ENCODE measurements around the gene CALHM2. TPM values are rescaled to one million over a fixed set of nuclear protein-coding genes. Genes with fewer than 3 reads are reported as not detected.
"Not testable (repeated sequence)": the region's sequence is repeated elsewhere in the genome, so short reads cannot be mapped to it uniquely, and the experiment has no call there.

CALHM2 gene
- total RNA-seq, 1 donor from 2014 or later: 19.1 TPM

DNA sequence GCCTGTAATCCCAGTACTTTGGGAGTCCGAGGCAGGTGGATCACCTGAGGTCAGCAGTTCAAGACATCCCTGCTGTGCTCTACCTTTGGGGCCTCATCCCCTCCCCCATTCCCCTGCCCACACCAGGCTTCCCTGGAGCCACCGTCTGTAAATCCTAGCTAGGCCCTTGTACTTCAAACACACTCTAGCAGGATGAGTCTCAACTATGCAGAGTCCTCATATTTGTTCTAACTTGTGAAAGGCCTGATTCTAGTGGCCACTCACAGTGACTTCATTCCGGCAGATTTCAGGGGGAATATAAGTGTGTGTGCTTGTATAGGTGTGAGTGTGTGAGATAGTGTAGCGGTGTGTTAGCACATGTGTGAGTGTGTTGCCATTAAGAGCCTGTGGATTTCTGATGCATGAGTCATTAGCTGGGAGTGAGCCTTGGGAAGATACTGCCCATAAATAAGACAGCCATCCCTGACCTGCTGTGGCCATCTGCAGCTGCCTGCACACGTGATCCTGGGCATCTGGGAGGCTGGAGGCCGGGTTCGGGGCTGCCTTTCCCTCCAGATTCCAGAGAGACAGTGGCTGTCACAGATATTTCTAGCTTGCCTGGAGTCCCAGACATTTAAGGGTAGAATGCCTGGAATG is 39.7 kb upstream of the CALHM2 start:
- intact Hi-C loops (cut with micrococcal nuclease): loop anchor here (5.0 to 10.0 kb wide), 2 partner anchors 205 to 577 kb away; partner anchors contain the start of gene CNNM2
- Mint-ChIP-seq H3K4me1 (ENCODE audit: low read depth) (peaks cover 33% of the 10 kb centered on the region), H3K27me3 (ENCODE audit: insufficient read depth) (peaks cover 43% of the 10 kb centered on the region), H3K27ac (peak overlapping the region; percentile 42), H3K36me3 (ENCODE audit: low read depth) (no peaks in the 10 kb centered on the region), H3K4me3 (peak overlapping the region; percentile 51), H3K9me3 (no peaks in the 10 kb centered on the region)
- no peak for DNase-seq (ENCODE audit: low spot score)

DNA sequence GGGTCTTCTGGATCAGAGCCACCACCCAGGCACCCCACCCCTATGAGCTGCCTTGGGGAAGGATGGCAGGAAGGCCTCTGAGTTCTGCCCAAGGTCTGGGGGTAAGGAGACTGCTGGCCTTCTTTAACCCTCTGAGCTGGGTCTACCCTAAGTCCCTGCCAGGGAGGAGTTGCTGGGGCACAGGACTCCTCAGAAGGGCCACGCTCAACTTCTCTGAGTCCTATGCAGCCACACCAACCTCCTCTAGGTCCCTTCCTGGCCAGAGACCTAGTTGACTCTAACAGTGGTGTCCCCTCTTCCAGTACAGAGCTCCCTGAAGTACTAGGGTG is 38.8 kb upstream of the CALHM2 start:
- H3K36me3 Mint-ChIP-seq (ENCODE audit: low read depth): no peaks in the 10 kb centered on the region
- peaks cover 34% of the 10 kb centered on the region for H3K4me1 Mint-ChIP-seq (ENCODE audit: low read depth)
- H3K4me3 Mint-ChIP-seq: no peak overlapping the region
- H3K27me3 Mint-ChIP-seq (ENCODE audit: insufficient read depth): peaks cover 42% of the 10 kb centered on the region
- H3K9me3 Mint-ChIP-seq: no peaks in the 10 kb centered on the region
- intact Hi-C loops (cut with micrococcal nuclease): loop anchor here (1.0 to 10.0 kb wide), 3 partner anchors 13 to 576 kb away; partner anchors contain the start of gene CNNM2
- peak overlapping the region; percentile 42 for H3K27ac Mint-ChIP-seq
- no peak for DNase-seq (ENCODE audit: low spot score)

DNA sequence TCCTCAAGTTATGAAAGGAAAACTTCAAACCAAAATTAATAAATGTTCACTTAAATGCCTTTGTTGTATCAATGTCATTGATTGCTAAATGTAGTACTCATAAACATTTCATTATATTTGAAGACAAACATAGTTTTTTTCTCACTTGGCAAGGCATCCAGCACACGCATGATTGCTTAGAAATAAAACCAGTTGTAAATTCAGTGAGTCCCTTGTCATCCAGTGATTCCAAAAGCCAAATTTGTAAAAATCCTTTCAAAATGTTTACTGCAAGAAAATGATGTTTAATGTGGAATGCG is 35.2 kb upstream of the CALHM2 start:
- H3K27ac Mint-ChIP-seq: no peak overlapping the region
- peaks cover 19% of the 10 kb centered on the region for H3K27me3 Mint-ChIP-seq (ENCODE audit: insufficient read depth)
- peaks cover 28% of the 10 kb centered on the region for H3K4me1 Mint-ChIP-seq (ENCODE audit: low read depth)
- no peaks in the 10 kb centered on the region for H3K36me3 Mint-ChIP-seq (ENCODE audit: low read depth)
- no peak for DNase-seq (ENCODE audit: low spot score)
- intact Hi-C loops (cut with micrococcal nuclease): no loop called here
- H3K9me3 Mint-ChIP-seq: no peaks in the 10 kb centered on the region
- no peak overlapping the region for H3K4me3 Mint-ChIP-seq

DNA sequence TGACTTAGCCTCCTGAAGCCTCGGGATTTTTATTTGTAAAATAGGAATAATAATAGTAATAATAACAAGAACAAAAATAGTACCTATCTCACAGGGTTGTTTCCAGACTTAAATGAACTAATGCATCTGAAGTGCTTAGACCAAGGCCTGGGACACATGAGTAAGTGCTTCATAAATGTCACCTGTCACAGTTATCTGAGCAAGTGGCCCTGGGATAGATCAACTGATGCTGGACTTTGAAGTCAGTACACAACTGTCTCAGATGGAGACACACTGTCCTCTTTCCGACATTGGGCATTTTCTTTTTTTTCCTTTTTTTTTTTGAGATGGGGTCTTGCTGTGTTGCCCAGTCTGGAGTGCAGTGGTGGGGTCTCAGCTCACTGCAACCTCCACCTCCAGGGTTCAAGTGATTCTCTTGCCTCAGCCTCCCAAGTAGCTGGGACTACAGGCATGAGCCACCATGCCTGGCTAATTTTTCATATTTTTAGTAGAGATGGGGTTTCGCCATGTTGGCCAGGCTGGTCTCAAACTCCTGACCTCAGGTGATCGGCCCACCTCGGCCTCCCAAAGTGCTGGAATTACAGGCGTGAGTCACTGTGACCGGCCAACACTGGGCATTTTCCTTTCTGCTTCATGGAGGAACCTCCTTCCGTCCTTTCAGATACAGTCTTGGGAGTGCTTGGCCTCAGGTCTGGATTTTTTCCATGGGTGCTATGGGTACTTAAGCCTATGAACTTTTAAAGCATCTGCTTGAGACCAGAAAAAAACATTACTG is 34.7 kb upstream of the CALHM2 start:
- DNase-seq (ENCODE audit: low spot score); H3K9me3 Mint-ChIP-seq; H3K4me3 Mint-ChIP-seq; H3K36me3 Mint-ChIP-seq (ENCODE audit: low read depth); intact Hi-C loops (cut with micrococcal nuclease); H3K27ac Mint-ChIP-seq: not testable (repeated sequence)
- H3K4me1 Mint-ChIP-seq (ENCODE audit: low read depth): peaks cover 27% of the 10 kb centered on the region
- peaks cover 14% of the 10 kb centered on the region for H3K27me3 Mint-ChIP-seq (ENCODE audit: insufficient read depth)

- Mint-ChIP-seq H3K4me3 (no peak overlapping the region), H3K36me3 (ENCODE audit: low read depth) (no peaks in the 10 kb centered on the region), H3K27ac (no peak overlapping the region), H3K4me1 (ENCODE audit: low read depth) (peaks cover 19% of the 10 kb centered on the region), H3K27me3 (ENCODE audit: insufficient read depth) (peaks cover 6% of the 10 kb centered on the region), H3K9me3 (no peaks in the 10 kb centered on the region)
- intact Hi-C loops (cut with micrococcal nuclease): loop anchor here (1.0 to 2.0 kb wide), 2 partner anchors 11 to 647 kb away; no protein-coding TSS in a partner anchor
- DNase-seq (ENCODE audit: low spot score): peak; percentile 41
Measured at GRCh38 chr10:103481974-103482531, 29.9 kb upstream of the CALHM2 start.

DNA sequence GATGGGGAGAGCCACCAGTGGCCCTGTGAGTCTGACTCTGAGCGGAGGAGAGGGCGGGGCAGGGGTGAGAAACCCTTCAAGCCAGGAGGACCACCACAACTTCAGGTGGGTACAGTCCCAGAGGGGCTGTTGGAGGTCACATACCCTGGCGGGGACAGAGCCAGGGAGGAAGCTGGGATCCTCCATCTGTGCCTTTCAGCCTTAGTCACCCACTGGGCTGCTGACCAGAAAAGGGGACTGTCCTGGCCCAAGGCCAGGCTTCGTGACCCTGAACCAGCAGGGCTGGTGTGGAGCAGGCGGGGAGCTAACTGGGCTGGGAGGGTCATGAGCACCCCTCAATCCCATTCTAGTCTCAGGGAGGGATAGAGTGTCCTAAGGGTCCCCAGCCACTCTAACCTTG is 28.4 kb upstream of the CALHM2 start:
- Mint-ChIP-seq H3K4me3 (no peak overlapping the region), H3K27ac (no peak overlapping the region), H3K27me3 (ENCODE audit: insufficient read depth) (peaks cover 3% of the 10 kb centered on the region), H3K36me3 (ENCODE audit: low read depth) (no peaks in the 10 kb centered on the region), H3K4me1 (ENCODE audit: low read depth) (peaks cover 25% of the 10 kb centered on the region), H3K9me3 (no peaks in the 10 kb centered on the region)
- intact Hi-C loops (cut with micrococcal nuclease): no loop called here
- DNase-seq (ENCODE audit: low spot score): no peak

DNA sequence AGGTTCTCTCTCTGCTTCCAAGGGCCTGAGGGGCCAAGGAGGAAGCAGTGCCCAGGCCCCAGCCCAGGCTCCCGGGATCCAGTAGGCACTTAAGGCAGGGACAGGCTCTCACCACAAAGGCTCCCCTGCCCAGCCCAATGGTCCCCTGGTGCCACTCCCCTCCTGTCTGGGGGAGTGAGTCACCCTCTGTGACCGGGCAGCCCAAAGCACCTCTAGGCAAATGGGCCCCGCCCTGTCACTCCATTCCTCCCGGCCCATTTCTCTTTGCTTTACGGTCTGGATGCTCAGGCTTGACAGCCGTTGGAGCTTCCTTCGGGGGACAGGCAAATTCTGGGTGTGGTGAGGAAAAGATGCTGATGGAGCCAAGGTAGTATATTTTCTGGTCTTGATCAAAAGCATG is 27.0 kb upstream of the CALHM2 start, which contains the start of gene CALHM3:
CALHM3 (minus strand) TSS at position 106 of the 400 bp plus-strand sequence. CDS start 208 bp downstream, outside the sequence.
- H3K4me3 Mint-ChIP-seq: no peak within 1 kb of the TSS
- peaks cover 2% of the 10 kb centered on the region for H3K27me3 Mint-ChIP-seq (ENCODE audit: insufficient read depth)
- no peaks in the 10 kb centered on the region for H3K36me3 Mint-ChIP-seq (ENCODE audit: low read depth)
- H3K4me1 Mint-ChIP-seq (ENCODE audit: low read depth): peaks cover 35% of the 10 kb centered on the region
- DNase-seq (ENCODE audit: low spot score): no peak
- H3K9me3 Mint-ChIP-seq: no peaks in the 10 kb centered on the region
- intact Hi-C loops (cut with micrococcal nuclease): no loop called here
- no peak within 1 kb of the TSS for H3K27ac Mint-ChIP-seq

DNA sequence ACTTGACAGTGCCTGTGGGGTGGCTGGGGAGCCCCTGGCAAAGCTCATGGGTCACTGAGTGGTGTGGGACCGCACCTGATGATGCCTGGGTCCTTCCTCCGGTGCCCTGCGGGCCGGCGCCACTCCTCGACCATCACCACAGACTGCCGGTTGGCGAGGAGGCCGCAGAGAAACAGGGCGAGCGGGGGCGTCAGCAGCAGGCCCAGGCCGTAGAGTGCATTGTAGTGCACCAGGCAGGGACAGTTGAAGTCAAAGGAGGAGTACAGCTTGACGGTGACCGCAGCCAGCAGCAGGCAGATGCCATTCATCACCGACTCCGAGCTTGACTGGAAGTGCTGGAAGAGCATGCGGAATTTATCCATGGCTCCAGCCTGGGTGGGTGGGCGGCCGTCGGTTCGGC is 26.5 kb upstream of the CALHM2 start:
- H3K27me3 Mint-ChIP-seq (ENCODE audit: insufficient read depth): peaks cover 2% of the 10 kb centered on the region
- H3K36me3 Mint-ChIP-seq (ENCODE audit: low read depth): no peaks in the 10 kb centered on the region
- H3K4me1 Mint-ChIP-seq (ENCODE audit: low read depth): peaks cover 38% of the 10 kb centered on the region
- no peak for DNase-seq (ENCODE audit: low spot score)
- H3K27ac Mint-ChIP-seq: no peak overlapping the region
- no peak overlapping the region for H3K4me3 Mint-ChIP-seq
- intact Hi-C loops (cut with micrococcal nuclease): no loop called here
- H3K9me3 Mint-ChIP-seq: no peaks in the 10 kb centered on the region

DNA sequence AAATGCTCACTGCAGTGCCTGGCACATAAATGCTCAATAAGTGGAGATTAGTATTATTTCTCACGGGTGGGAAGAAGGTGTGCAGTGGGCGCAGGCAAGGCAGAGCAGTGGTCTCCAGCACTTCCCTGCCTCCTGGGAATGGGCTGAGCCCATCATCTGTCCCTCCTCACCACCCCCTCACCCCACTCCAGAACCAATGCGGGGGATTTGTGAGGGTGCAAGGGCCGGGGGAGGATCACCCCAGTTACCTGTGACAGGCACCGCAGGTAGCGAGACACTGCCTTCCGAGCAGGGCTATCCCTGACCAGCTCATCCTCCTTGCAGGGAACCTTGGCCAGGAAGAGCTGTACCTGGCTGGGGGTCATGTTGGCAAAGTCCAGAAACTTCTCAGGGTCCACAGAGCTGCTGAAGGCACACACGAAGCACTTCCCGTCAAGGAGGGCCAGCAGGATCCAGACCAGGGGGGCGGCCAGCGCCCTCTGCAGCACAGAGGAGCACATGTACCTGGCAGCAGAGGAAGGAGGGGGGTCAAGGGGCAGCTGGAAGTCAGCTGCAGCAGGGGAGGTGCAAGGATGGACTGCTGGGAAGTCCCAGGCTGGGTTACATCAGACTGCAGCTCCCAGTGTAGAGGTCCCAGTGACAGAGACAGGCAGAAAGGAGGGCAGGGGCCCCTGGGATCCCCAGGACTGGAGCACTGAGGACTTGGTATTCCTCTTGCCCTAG is 24.0 kb upstream of the CALHM2 start:
- DNase-seq (ENCODE audit: low spot score): no peak
- Mint-ChIP-seq H3K27me3 (ENCODE audit: insufficient read depth) (peaks cover 2% of the 10 kb centered on the region), H3K36me3 (ENCODE audit: low read depth) (no peaks in the 10 kb centered on the region), H3K4me3 (no peak overlapping the region), H3K27ac (no peak overlapping the region), H3K4me1 (ENCODE audit: low read depth) (peaks cover 45% of the 10 kb centered on the region), H3K9me3 (no peaks in the 10 kb centered on the region)
- intact Hi-C loops (cut with micrococcal nuclease): no loop called here

DNA sequence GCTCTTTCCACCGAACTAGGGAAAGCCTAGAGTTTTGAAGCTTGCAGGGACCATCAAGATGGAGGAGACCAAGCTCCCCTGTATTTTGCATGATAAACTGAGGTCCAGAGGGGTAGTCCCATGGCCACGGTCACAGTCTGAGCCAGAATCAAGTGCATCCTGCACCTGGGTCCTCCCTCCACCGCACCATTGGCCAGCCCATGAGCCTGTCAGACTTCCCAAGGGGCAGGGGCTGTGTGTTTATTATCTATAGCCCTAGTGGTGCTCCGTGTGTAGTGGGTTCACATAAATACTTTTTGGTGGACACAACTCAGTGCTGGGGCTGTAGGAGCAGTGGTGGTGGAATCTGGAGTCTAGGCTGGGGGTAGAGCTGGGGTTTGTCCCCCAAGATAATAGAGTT is 23.3 kb upstream of the CALHM2 start:
- no peak overlapping the region for H3K27ac Mint-ChIP-seq
- no peaks in the 10 kb centered on the region for H3K9me3 Mint-ChIP-seq
- intact Hi-C loops (cut with micrococcal nuclease): no loop called here
- peaks cover 53% of the 10 kb centered on the region for H3K4me1 Mint-ChIP-seq (ENCODE audit: low read depth)
- no peak overlapping the region for H3K4me3 Mint-ChIP-seq
- no peaks in the 10 kb centered on the region for H3K27me3 Mint-ChIP-seq (ENCODE audit: insufficient read depth)
- no peak for DNase-seq (ENCODE audit: low spot score)
- no peaks in the 10 kb centered on the region for H3K36me3 Mint-ChIP-seq (ENCODE audit: low read depth)

DNA sequence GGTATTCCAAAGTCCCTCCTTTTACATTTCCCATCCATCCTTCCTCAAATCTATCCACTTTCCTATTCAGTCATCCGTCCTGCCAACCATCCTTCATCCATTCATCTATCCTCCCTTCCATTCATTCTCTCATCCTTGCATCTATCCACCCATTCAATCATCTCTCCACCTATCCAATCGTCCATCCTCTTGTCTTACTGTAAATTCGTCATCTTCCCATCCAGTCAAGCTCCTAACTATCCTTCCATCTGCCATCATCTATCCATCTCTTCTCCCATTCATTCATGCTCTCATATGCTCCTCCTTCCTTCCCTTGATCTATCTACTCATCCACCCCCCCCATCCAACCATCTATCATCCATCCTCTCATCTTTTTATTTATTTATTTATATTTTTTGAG is 21.9 kb upstream of the CALHM2 start:
- Mint-ChIP-seq H3K27me3 (ENCODE audit: insufficient read depth) (no peaks in the 10 kb centered on the region), H3K4me3 (no peak overlapping the region), H3K27ac (peak overlapping the region; percentile 45), H3K36me3 (ENCODE audit: low read depth) (peaks cover 2% of the 10 kb centered on the region), H3K9me3 (no peaks in the 10 kb centered on the region), H3K4me1 (ENCODE audit: low read depth) (peaks cover 61% of the 10 kb centered on the region)
- intact Hi-C loops (cut with micrococcal nuclease): loop anchor here (5.0 kb wide), 1 partner anchor 107 kb away; the partner anchor contains the start of gene TAF5
- DNase-seq (ENCODE audit: low spot score): no peak

- no peak overlapping the region for H3K4me3 Mint-ChIP-seq
- H3K27ac Mint-ChIP-seq: no peak overlapping the region
- DNase-seq (ENCODE audit: low spot score): no peak
- H3K36me3 Mint-ChIP-seq (ENCODE audit: low read depth): peaks cover 2% of the 10 kb centered on the region
- intact Hi-C loops (cut with micrococcal nuclease): loop anchor here (5.0 kb wide), 1 partner anchor 106 kb away; the partner anchor contains the start of gene TAF5
- no peaks in the 10 kb centered on the region for H3K27me3 Mint-ChIP-seq (ENCODE audit: insufficient read depth)
- H3K9me3 Mint-ChIP-seq: no peaks in the 10 kb centered on the region
- H3K4me1 Mint-ChIP-seq (ENCODE audit: low read depth): peaks cover 61% of the 10 kb centered on the region
Measured at GRCh38 chr10:103473261-103473671, 21.1 kb upstream of the CALHM2 start.

All from activated T-helper 1 cell treated with anti-CD3 and anti-CD28 coated beads, Interleukin-12 subunit alpha, Interleukin-12 subunit beta, Interleukin-2, Interleukin-4 antibody, amounts not matched to agents 30 ng/mL and 10 ng/mL and 1 ng/mL, durations not matched to agents 14 hours and 24 hours and 36 hours (primary cell).